ENCODE measurements around the gene ANO2.

ANO2 gene

GRCh38 chr12:5945071-5946008, at the start of gene ANO2:
TSS of gene ANO2 (minus strand) at chr12:5945259. CDS start at chr12:5945217, 42 bp downstream.
- in situ Hi-C loops (cut with HindIII; ENCODE audit: low sequenced_read_pairs), result no loop called here

GRCh38 chr12:5989621-5990020, 44.6 kb upstream of the ANO2 start:
- in situ Hi-C loops (cut with HindIII; ENCODE audit: low sequenced_read_pairs), result no loop called here

- in situ Hi-C loops (cut with HindIII; ENCODE audit: low sequenced_read_pairs), result no loop called here
Measured at GRCh38 chr12:5988659-5989116, 43.6 kb upstream of the ANO2 start.

- in situ Hi-C loops (cut with HindIII; ENCODE audit: low sequenced_read_pairs), result no loop called here
Measured at GRCh38 chr12:5988088-5988487, 43.0 kb upstream of the ANO2 start.

- in situ Hi-C loops (cut with HindIII; ENCODE audit: low sequenced_read_pairs), result no loop called here
Measured at GRCh38 chr12:5987573-5987972, 42.5 kb upstream of the ANO2 start.

- in situ Hi-C loops (cut with HindIII; ENCODE audit: low sequenced_read_pairs), result no loop called here
Measured at GRCh38 chr12:5985471-5985870, 40.4 kb upstream of the ANO2 start.

- in situ Hi-C loops (cut with HindIII; ENCODE audit: low sequenced_read_pairs), result no loop called here
Measured at GRCh38 chr12:5984873-5985272, 39.8 kb upstream of the ANO2 start.

- in situ Hi-C loops (cut with HindIII; ENCODE audit: low sequenced_read_pairs), result no loop called here
Measured at GRCh38 chr12:5982106-5982505, 37.0 kb upstream of the ANO2 start.

GRCh38 chr12:5977556-5977955, 32.5 kb upstream of the ANO2 start:
- in situ Hi-C loops (cut with HindIII; ENCODE audit: low sequenced_read_pairs), result no loop called here

GRCh38 chr12:5976711-5977110, 31.7 kb upstream of the ANO2 start:
- in situ Hi-C loops (cut with HindIII; ENCODE audit: low sequenced_read_pairs), result no loop called here

- in situ Hi-C loops (cut with HindIII; ENCODE audit: low sequenced_read_pairs), result no loop called here
Measured at GRCh38 chr12:5976196-5976595, 31.1 kb upstream of the ANO2 start.

GRCh38 chr12:5973461-5974115, 28.5 kb upstream of the ANO2 start:
- in situ Hi-C loops (cut with HindIII; ENCODE audit: low sequenced_read_pairs), result no loop called here

- in situ Hi-C loops (cut with HindIII; ENCODE audit: low sequenced_read_pairs), result no loop called here
Measured at GRCh38 chr12:5972387-5972786, 27.3 kb upstream of the ANO2 start.

GRCh38 chr12:5971194-5971850, 26.3 kb upstream of the ANO2 start:
- in situ Hi-C loops (cut with HindIII; ENCODE audit: low sequenced_read_pairs), result no loop called here

GRCh38 chr12:5969974-5970690, 25.1 kb upstream of the ANO2 start:
- in situ Hi-C loops (cut with HindIII; ENCODE audit: low sequenced_read_pairs), result no loop called here

- in situ Hi-C loops (cut with HindIII; ENCODE audit: low sequenced_read_pairs), result no loop called here
Measured at GRCh38 chr12:5969156-5969973, 24.3 kb upstream of the ANO2 start.

GRCh38 chr12:5967645-5968415, 22.8 kb upstream of the ANO2 start:
- in situ Hi-C loops (cut with HindIII; ENCODE audit: low sequenced_read_pairs), result no loop called here

- in situ Hi-C loops (cut with HindIII; ENCODE audit: low sequenced_read_pairs), result no loop called here
Measured at GRCh38 chr12:5966486-5967095, 21.5 kb upstream of the ANO2 start.

GRCh38 chr12:5965950-5966383, 20.9 kb upstream of the ANO2 start:
- in situ Hi-C loops (cut with HindIII; ENCODE audit: low sequenced_read_pairs), result no loop called here
